Renal cortical epithelial cell (primary cell): Measurements from ENCODE around the gene PDZD2. TPM values are rescaled to one million over a fixed set of nuclear protein-coding genes. Genes with fewer than 3 reads are reported as not detected.
"Not testable (repeated sequence)": the region's sequence is repeated elsewhere in the genome, so short reads cannot be mapped to it uniquely, and the experiment has no call there.

Experiments
- DNase-seq: peaks from one replicate; pipeline ENCODE4 v3.0.0-alpha.2; 2011; ENCODE audit warnings: low read depth
- total RNA-seq: library from RNA; depleted of rRNA; stranded (reverse); fragments of >200 nt; gene quantifications from 2 replicates; pipeline ENCODE4 v1.2.3, GENCODE V29; 2014

PDZD2 gene
- total RNA-seq, 1 donor from 2014 or later: 14.2 TPM

DNA sequence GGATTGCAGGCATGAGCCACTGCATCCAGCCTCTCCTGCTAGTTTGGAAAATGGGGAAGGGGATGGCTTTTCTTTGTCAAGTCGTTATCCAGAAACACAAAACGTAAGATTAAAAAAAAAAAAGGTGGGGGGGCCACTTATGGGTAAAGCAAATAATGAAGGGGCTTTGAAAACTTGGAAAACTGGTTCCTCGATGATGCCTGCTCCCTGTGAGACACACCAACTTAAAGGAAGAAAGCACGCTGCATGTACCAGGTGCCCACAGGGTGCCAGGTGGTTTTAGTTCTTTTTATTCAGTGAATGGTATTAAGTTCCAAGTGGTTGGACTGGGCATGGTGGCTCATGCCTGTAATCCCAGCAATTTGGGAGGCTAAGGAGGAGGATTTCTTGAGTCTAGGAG lies 365.1 kb downstream of the PDZD2 start:
- no peak for DNase-seq

GRCh38 chr5:32004404-32004803 lies 365.5 kb downstream of the PDZD2 start:
- peak; percentile 80 for DNase-seq

DNA sequence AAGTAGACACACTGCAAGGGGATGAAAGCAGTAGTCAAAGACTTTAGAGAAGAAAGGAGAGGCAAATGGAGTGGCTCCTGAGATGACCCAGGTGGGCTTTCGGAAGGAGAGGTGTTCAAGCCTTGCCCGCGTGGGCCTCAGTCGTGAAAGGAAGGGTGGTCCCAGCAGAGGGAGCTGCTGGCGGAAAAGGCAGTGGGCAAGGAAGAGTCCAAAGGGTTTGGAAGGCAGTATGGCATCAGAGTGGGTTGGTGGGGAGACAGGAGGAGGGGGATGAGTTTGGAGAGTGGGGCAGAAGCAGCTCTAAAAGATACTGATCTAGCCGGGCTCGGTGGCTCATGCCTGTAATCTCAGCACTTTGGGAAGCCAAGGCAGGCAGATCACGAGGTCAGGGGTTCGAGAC lies 369.8 kb downstream of the PDZD2 start:
- no peak for DNase-seq

- no peak for DNase-seq
These were observed 374.7 kb downstream of the PDZD2 start for GRCh38 chr5:32013658-32014057.

- DNase-seq: no peak
These were observed 375.3 kb downstream of the PDZD2 start for GRCh38 chr5:32014096-32014745.

GRCh38 chr5:32015262-32015661 lies 376.3 kb downstream of the PDZD2 start:
- not testable (repeated sequence) for DNase-seq

- peak; percentile 42 for DNase-seq
These were observed 378.9 kb downstream of the PDZD2 start for GRCh38 chr5:32017692-32018367.

GRCh38 chr5:32018476-32019436 lies 379.8 kb downstream of the PDZD2 start:
- no peak for DNase-seq

DNA sequence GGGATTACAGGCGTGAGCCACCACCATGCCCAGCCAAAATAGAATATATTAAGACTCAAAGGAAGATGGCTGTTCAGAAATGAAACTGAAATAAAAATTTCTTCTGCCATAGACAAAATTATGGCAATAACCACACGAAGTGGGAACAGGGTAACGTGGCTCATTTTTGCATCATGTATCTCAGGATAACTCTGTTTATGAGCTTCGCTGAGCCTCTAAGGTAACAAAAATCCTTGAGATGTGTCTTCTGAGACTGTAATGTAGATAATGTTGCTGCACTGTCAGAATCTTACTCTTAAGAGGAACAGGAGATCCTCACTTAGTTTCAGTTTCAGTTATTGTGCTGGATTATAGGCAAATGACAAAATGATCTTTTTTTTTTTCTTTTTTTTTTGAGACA lies 381.3 kb downstream of the PDZD2 start:
- DNase-seq: no peak

DNA sequence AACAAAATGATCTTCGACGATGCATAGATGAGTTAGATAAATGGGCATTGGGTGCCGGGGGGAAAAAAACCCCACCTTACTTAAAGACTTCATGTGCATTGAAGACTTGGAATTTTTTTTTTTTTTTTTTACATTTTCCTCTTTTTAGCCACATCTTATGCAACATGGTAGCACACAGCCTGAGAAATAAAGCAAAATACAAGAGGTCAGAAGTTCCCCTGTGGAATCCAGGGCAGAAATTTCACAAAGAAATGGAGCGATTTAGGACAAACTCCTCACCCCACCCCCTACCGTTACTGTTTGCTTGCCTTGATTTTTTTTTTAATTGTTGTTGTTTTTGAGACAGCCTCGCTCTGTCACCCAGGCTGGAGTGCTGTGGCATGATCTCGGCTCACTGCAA lies 382.0 kb downstream of the PDZD2 start:
- no peak for DNase-seq

DNA sequence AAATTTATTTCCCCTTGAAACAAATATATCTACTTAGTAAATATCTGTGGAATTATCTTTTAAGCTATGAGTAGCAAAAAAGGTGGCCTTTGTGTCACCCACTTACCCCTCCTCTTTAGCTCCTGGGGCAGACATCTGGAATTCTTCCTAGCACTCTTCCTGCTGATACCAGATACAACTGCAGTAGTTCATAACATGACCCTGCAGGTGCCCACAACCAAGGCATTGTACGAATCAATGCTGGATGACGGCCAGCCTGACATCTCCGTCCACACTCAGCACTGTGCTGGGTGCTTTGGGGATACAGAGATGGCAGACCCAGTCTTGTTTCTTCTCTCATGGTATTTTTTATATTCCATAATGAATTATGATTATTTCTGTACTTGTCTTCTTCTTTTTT lies 382.8 kb downstream of the PDZD2 start:
- no peak for DNase-seq

- DNase-seq: peak; percentile 23
These were observed 383.7 kb downstream of the PDZD2 start for GRCh38 chr5:32022638-32023037.

GRCh38 chr5:32023816-32024215 lies 384.9 kb downstream of the PDZD2 start:
- no peak for DNase-seq

- DNase-seq: peak; percentile 50
These were observed 385.8 kb downstream of the PDZD2 start for GRCh38 chr5:32024751-32025150.

DNA sequence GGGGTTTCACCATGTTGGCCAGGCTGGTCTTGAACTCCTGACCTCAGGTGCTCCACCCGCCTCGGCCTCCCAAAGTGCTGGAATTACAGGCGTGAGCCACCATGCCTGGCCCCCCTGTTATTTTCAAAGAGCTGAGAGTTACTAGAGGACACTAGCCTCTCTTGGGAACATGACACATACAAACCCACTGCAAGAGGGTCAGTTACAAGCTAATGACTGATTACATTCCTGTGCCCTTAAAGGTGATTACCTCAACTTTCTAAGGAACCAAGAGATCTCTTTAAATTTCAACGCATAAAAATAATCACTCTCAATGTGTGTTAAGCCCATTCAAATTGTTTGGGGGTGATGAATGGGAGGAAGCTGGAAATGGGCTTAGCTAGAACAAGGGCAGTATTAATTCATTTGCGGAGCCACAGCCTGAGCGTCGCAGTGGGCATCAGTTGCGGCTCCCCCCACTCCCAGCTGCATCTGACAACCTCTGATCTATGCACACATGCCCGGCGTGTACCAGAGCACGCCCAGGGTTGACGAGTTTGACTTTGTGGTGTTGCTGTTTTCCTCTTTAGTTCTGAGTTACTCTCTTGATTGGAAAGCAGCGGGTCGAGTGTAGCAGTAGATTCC lies 388.3 kb downstream of the PDZD2 start:
- peak; percentile 36 for DNase-seq

- peak; percentile 99 for DNase-seq
These were observed 389.0 kb downstream of the PDZD2 start for GRCh38 chr5:32027717-32028458.

GRCh38 chr5:32029261-32029660 lies 390.3 kb downstream of the PDZD2 start:
- DNase-seq: no peak

DNA sequence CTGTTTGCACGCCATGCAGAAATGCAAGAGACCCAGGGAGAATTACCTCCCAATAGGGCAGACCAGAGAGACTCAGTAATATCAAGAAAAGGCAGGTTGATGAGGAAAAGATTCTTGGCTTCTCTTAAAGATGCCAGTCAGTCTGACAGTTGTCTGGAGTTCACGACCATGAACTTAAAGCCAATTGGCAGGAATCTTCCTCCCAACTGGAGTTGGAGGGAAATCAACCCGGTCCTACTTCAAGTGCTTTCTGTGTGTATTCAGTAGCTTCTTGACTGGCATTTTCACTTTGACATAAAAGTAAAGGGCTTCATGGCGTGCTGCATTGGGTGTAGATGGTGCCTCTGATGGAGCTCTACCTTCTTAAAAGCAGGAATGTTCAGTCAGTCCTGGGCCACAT lies 390.9 kb downstream of the PDZD2 start:
- no peak for DNase-seq

- no peak for DNase-seq
These were observed 391.3 kb downstream of the PDZD2 start for GRCh38 chr5:32030222-32030621.

- no peak for DNase-seq
These were observed 391.8 kb downstream of the PDZD2 start for GRCh38 chr5:32030686-32031085.

GRCh38 chr5:32031089-32031488 lies 392.2 kb downstream of the PDZD2 start:
- no peak for DNase-seq
